Fibroblast of lung (primary cell): ENCODE measurements around the gene TIMM50. TPM values are rescaled to one million over a fixed set of nuclear protein-coding genes. Genes with fewer than 3 reads are reported as not detected.
A peak's percentile ranks its signal among the peaks of the same experiment; 100 is the strongest.

ENCODE experiments used
- DNase-seq, 2 donors: peaks; one replicate each; pipeline versions ENCODE4 v3.0.0 to v3.0.0-alpha.2; 2010; ENCODE audit warnings: low read depth in 2 of 2
- H2AFZ ChIP-seq: 2 replicates; pipeline ENCODE4 v1.5.1; 2012; ENCODE audit warnings: low read length, control low read depth, inconsistent platforms
- H3K27ac ChIP-seq: 2 replicates; pipeline ENCODE4 v1.5.1; 2011; ENCODE audit warnings: low read length, control low read depth; ENCODE audit not compliant: insufficient read depth
- H3K27me3 ChIP-seq: 2 replicates; pipeline ENCODE4 v1.5.1; 2011; ENCODE audit warnings: mild to moderate bottlenecking, low read length; ENCODE audit not compliant: control insufficient read depth, insufficient read depth
- H3K36me3 ChIP-seq: 2 replicates; pipeline ENCODE4 v1.5.1; 2011; ENCODE audit warnings: low read length; ENCODE audit not compliant: control insufficient read depth, insufficient read depth
- H3K4me1 ChIP-seq: 2 replicates; pipeline ENCODE4 v1.5.1; 2011; ENCODE audit warnings: low read length; ENCODE audit not compliant: control insufficient read depth, insufficient read depth; ENCODE audit errors: extremely low read depth
- H3K4me2 ChIP-seq: 2 replicates; pipeline ENCODE4 v1.5.1; 2011; ENCODE audit warnings: low read length, control low read depth; ENCODE audit not compliant: insufficient read depth; ENCODE audit errors: extremely low read depth
- H3K4me3 ChIP-seq, 4 experiments: fragments of 200-600 bp in 1 of 4; sonication (generic) in 1 of 4; replicated peaks in 1 of 4; 2 replicates each; pipeline ENCODE4 v1.5.1; 2011 to 2016; ENCODE audit warnings: low read length in 4 of 4, low read depth in 3 of 4, mild to moderate bottlenecking in 3 of 4, control low read depth in 2 of 4, inconsistent platforms in 1 of 4, mixed read lengths in 1 of 4; ENCODE audit not compliant: insufficient read depth in 1 of 4; ENCODE audit errors: control extremely low read depth in 1 of 4
- H3K79me2 ChIP-seq: 2 replicates; pipeline ENCODE4 v1.5.1; 2012; ENCODE audit warnings: mild to moderate bottlenecking, low read length, inconsistent platforms; ENCODE audit not compliant: control insufficient read depth, insufficient read depth
- H3K9ac ChIP-seq: 2 replicates; pipeline ENCODE4 v1.5.1; 2011; ENCODE audit warnings: mild to moderate bottlenecking, low read length, control low read depth; ENCODE audit not compliant: insufficient read depth
- H3K9me3 ChIP-seq: 2 replicates; pipeline ENCODE4 v1.5.1; 2012; ENCODE audit warnings: low read depth, low read length; ENCODE audit not compliant: control insufficient read depth, insufficient read depth
- H4K20me1 ChIP-seq: 2 replicates; pipeline ENCODE4 v1.5.1; 2011; ENCODE audit warnings: low read length; ENCODE audit not compliant: control insufficient read depth, insufficient read depth; ENCODE audit errors: extremely low read depth
- CTCF ChIP-seq, 2 donors: IDR thresholded peaks in 1 of 2; conservative IDR thresholded peaks in 1 of 2; 1 replicate in 1 of 2; 2 replicates in 1 of 2; pipeline ENCODE4 v1.5.1; 2011 to 2012; ENCODE audit warnings: low read length in 2 of 2, control low read depth in 1 of 2, inconsistent platforms in 1 of 2, low read depth in 1 of 2, mild to moderate bottlenecking in 1 of 2
- EZH2 ChIP-seq: IDR thresholded peaks from 2 replicates; pipeline ENCODE4 v1.5.1; 2012; ENCODE audit warnings: low read length, control low read depth, mild to moderate bottlenecking; ENCODE audit errors: missing control alignments
- polyA plus RNA-seq, 2 donors: library from polyadenylated mRNA; depleted of rRNA in 1 of 2; stranded (reverse) in 1 of 2; unstranded in 1 of 2; fragments of >200 nt; gene quantifications; 2 replicates each; pipeline ENCODE4 v1.2.1, GENCODE V29; 2011 to 2012; ENCODE audit warnings: missing spikeins in 1 of 2
- total RNA-seq: library from RNA; depleted of rRNA; stranded (reverse); fragments of >200 nt; gene quantifications from 2 replicates; pipeline ENCODE4 v1.2.1, GENCODE V29; 2014

TIMM50 gene
- total and polyA plus RNA-seq, 2 donors (not counting 1 experiment from before 2014, with no cell fraction given) = 43.5 to 45.7 TPM

- TF ChIP-seq CTCF (conservative IDR thresholded peaks at IDR 0.05 in 1 of 2, IDR thresholded peaks at IDR 0.05 in 1 of 2; ENCODE audit: low read depth in 1 of 2, low read length in 2 of 2) = no peak
- TF ChIP-seq EZH2 = no peak
- H3K4me1 ChIP-seq = peaks cover 13% of the 10 kb centered on the region
- H3K4me2 ChIP-seq = peak overlapping the region; percentile 73
- no peak overlapping the region for H2AFZ ChIP-seq
- no peaks in the 10 kb centered on the region for H4K20me1 ChIP-seq
- peak overlapping the region; percentile 82 to 96 (median 90) for H3K4me3 ChIP-seq
- peak overlapping the region; percentile 93 for H3K27ac ChIP-seq
- peaks cover 14% of the 10 kb centered on the region for H3K36me3 ChIP-seq
- no peaks in the 10 kb centered on the region for H3K27me3 ChIP-seq
- peak overlapping the region; percentile 36 for H3K9ac ChIP-seq
- DNase-seq = no peak
- H3K79me2 ChIP-seq = peaks cover 29% of the 10 kb centered on the region
- no peaks in the 10 kb centered on the region for H3K9me3 ChIP-seq
Observed at GRCh38 chr19:39434123-39435076, 46.2 kb upstream of the TIMM50 start.

- Histone ChIP-seq H3K36me3 (peaks cover 14% of the 10 kb centered on the region), H3K27me3 (no peaks in the 10 kb centered on the region), H3K4me2 (peak within 1 kb of the TSS; percentile 73), H3K4me1 (peaks cover 13% of the 10 kb centered on the region), H3K79me2 (peaks cover 29% of the 10 kb centered on the region), H4K20me1 (no peaks in the 10 kb centered on the region), H3K4me3 (peak within 1 kb of the TSS; percentile 85 to 96 (median 90)), H3K9me3 (no peaks in the 10 kb centered on the region), H3K27ac (peak within 1 kb of the TSS; percentile 93), H2AFZ (no peak within 1 kb of the TSS), H3K9ac (peak within 1 kb of the TSS; percentile 91)
- DNase-seq = peak; percentile 96 to 98
- TF ChIP-seq CTCF (conservative IDR thresholded peaks at IDR 0.05 in 1 of 2, IDR thresholded peaks at IDR 0.05 in 1 of 2; ENCODE audit: low read depth in 1 of 2, low read length in 2 of 2) (no peak), EZH2 (no peak)
Observed at GRCh38 chr19:39435499-39436349, 44.9 kb upstream of the TIMM50 start, which contains the start of gene RPS16. RPS16 (minus strand) TSS chr19:39435949; CDS start chr19:39435895, 54 bp downstream.

GRCh38 chr19:39436350-39436716 is 44.3 kb upstream of the TIMM50 start:
- no peaks in the 10 kb centered on the region for H4K20me1 ChIP-seq
- H3K27ac ChIP-seq = peak overlapping the region; percentile 57
- no peaks in the 10 kb centered on the region for H3K27me3 ChIP-seq
- no peaks in the 10 kb centered on the region for H3K9me3 ChIP-seq
- peaks cover 13% of the 10 kb centered on the region for H3K4me1 ChIP-seq
- no peak for TF ChIP-seq EZH2
- no peak for TF ChIP-seq CTCF (conservative IDR thresholded peaks at IDR 0.05 in 1 of 2, IDR thresholded peaks at IDR 0.05 in 1 of 2; ENCODE audit: low read depth in 1 of 2, low read length in 2 of 2)
- peak overlapping the region; percentile 57 to 86 (median 76) for H3K4me3 ChIP-seq
- peak overlapping the region; percentile 91 for H3K9ac ChIP-seq
- peaks cover 13% of the 10 kb centered on the region for H3K36me3 ChIP-seq
- H3K4me2 ChIP-seq = peak overlapping the region; percentile 61
- peaks cover 29% of the 10 kb centered on the region for H3K79me2 ChIP-seq
- no peak for DNase-seq
- no peak overlapping the region for H2AFZ ChIP-seq
